Measurements from ENCODE around the gene HOMEZ.
"Not testable (repeated sequence)": the region's sequence is repeated elsewhere in the genome, so short reads cannot be mapped to it uniquely, and the experiment has no call there.

The HOMEZ gene

DNA sequence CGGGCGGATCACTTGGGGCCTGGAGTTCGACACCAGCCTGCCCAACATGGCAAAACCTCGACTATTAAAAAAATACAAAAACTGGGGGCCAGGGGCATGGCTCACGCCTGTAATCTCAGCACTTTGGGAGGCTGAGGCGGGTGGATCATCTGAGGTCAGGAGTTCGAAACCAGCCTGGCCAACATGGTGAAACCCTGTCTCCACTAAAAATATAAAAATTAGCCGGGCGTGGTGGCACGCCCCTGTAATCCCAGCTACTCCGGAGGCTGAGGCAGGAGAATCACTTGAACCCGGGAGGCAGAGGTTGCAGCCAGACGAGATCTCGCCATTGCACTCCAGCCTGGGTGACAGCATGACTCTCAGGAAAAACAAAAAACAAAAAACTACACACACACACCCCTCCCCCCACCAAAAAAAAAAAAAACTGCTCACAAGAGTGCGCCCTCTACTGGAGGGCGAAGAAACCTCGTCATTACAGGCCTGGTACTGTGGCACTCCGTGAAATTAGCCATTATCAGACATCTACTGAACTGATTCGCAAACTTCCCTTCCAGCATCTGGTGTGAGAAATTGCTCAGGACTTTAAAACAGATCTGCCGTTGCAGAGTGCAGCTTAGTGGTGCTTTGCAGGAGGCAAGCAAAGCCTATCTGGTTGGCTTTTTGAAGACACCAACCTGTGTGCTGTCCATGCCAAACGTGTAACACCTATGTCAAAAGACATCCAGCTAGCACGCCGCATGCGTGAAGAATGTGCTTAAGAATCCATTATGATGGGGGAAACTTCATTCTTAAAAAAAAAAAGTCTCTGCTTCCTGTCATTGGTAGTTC is 9.0 kb upstream of the HOMEZ start:
- H3K4me1 ChIP-seq (ENCODE audit: control insufficient read depth, insufficient read depth, low read length), result no peaks in the 10 kb centered on the region
- H3K4me3 ChIP-seq (ENCODE audit: low read depth, low read length), result no peak overlapping the region
- no peaks in the 10 kb centered on the region for H3K36me3 ChIP-seq (ENCODE audit: control insufficient read depth, insufficient read depth, low read length)
- H3K27me3 ChIP-seq (ENCODE audit: control insufficient read depth, insufficient read depth, low read length), result peaks cover 96% of the 10 kb centered on the region
- H3K9ac ChIP-seq (ENCODE audit: low read depth, low read length), result no peak overlapping the region
- no peaks in the 10 kb centered on the region for H3K9me3 ChIP-seq (ENCODE audit: control insufficient read depth, insufficient read depth, low read length)

DNA sequence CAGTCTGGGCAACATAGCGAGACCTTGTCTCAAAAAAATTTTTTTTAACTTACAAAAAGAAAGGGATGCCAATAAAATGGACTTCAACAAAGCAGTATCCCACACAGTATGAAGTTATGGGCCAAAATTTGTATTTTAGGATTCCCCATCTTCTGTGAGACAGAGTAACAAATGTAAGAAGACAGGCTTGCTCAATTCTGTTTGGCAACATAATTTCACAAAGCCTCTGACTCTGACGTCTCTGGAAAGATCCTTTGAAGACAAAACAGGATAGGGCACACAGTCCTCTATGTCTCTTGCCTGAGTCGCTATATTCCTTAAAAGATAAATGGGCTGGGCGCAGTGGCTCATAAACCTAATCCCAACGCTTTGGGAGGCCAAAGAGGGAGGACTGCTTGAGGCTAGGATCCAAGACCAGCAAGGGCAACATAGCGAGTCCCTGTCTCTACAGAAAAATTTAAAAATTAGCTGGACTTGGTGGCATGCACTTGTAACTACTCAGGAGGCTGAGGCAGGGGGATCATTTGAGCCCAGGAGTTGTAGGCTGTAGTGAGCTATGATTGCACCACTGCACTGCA is 1.1 kb upstream of the HOMEZ start:
- Histone ChIP-seq H3K4me1 (ENCODE audit: control insufficient read depth, insufficient read depth, low read length) (no peaks in the 10 kb centered on the region), H3K4me3 (ENCODE audit: low read depth, low read length) (peak overlapping the region; percentile 87), H3K9ac (ENCODE audit: low read depth, low read length) (no peak overlapping the region), H3K27me3 (ENCODE audit: control insufficient read depth, insufficient read depth, low read length) (peaks cover 77% of the 10 kb centered on the region), H3K9me3 (ENCODE audit: control insufficient read depth, insufficient read depth, low read length) (no peaks in the 10 kb centered on the region), H3K36me3 (ENCODE audit: control insufficient read depth, insufficient read depth, low read length) (no peaks in the 10 kb centered on the region)

DNA sequence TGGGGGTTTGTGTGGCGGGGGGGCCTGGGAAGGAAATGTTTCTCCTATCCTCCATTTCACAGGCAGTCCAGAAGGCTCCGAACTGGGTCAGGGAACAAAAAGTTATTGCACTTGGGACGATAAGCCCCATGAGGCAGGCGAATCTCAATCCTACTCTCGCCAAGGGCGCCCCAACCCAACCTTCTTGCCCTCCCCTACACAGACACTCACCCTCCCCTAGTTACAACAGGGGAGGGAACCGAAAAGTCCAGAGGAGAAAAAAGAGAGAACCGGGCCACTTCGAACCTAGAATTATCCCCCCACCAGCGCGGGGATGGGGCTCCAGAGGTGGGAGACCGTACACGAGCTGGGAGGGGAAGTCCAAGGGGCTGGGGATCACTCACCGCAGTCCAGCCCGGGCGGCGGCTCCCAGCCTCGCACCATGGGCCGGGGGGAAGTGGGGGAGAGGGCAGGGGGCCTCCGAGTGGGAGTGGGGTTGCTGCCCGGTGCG is 357 bp downstream of the HOMEZ start:
- H3K27me3 ChIP-seq (ENCODE audit: control insufficient read depth, insufficient read depth, low read length), result peaks cover 70% of the 10 kb centered on the region
- H3K9me3 ChIP-seq (ENCODE audit: control insufficient read depth, insufficient read depth, low read length), result no peaks in the 10 kb centered on the region
- H3K9ac ChIP-seq (ENCODE audit: low read depth, low read length), result peak overlapping the region; percentile 65
- H3K4me1 ChIP-seq (ENCODE audit: control insufficient read depth, insufficient read depth, low read length), result no peaks in the 10 kb centered on the region
- peak overlapping the region; percentile 87 for H3K4me3 ChIP-seq (ENCODE audit: low read depth, low read length)
- H3K36me3 ChIP-seq (ENCODE audit: control insufficient read depth, insufficient read depth, low read length), result no peaks in the 10 kb centered on the region

DNA sequence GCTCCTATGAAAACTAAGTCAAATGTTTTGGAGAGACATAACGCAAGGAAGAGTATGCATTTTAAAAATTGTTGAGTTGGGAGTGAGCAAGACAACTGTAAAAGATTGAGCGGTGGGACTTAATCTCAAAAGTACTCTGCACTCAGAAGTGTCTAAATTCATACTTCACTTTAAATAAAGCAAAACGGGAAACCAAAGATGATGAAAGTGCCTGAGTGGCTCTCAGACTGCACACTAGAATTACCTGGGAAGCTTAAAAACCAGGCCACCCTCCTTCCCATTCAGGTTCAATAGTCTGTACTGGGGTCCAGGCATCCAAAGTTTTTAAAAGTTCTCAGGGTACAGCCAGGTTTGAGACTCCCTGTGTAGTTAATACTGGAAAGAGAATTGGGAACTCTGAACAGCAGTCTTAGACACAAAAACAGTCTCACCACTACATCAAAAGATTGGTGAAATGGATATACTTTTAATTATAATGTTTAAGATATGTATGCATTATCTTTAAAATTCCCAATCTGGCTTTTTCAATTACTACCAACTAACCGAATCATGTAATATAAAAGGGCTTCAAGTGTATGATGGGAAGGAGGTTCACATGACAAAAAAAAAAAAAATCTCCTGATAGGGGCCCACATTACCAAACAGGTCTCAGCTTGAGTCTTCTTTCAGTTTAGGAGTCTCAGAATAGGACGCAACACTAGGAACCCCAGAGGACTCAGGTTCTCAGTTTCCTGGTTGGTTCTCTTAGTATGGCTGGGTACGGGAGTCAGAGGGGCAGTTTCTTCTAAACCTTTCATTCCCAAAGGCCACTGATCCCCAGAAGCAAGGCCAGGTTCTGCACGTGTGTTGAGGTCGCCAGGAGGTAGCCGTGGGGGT is 1.0 kb downstream of the HOMEZ start:
- no peaks in the 10 kb centered on the region for H3K36me3 ChIP-seq (ENCODE audit: control insufficient read depth, insufficient read depth, low read length)
- peaks cover 66% of the 10 kb centered on the region for H3K27me3 ChIP-seq (ENCODE audit: control insufficient read depth, insufficient read depth, low read length)

DNA sequence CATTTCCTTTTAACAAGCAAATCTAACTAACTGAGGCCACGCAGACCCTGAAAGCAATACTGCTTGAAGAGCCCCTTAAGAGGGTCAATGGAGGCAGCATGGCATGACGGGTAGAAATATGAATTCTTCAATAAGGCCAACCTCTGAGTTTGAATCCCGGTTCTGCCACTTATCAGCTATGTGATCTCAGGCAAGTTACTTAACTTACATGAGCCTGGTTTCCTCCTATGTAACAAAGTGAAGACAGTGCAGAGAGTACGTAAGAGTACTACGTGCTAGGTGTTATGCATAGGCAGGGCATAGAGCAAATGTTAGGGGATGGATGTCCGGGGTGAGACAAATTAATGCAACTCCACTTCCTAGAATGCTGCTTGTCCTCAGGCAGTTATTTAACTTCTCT is 4.7 kb downstream of the HOMEZ start:
- Histone ChIP-seq H3K36me3 (ENCODE audit: control insufficient read depth, insufficient read depth, low read length) (no peaks in the 10 kb centered on the region), H3K4me1 (ENCODE audit: control insufficient read depth, insufficient read depth, low read length) (peaks cover 9% of the 10 kb centered on the region), H3K9me3 (ENCODE audit: control insufficient read depth, insufficient read depth, low read length) (no peaks in the 10 kb centered on the region), H3K4me3 (ENCODE audit: low read depth, low read length) (no peak overlapping the region), H3K9ac (ENCODE audit: low read depth, low read length) (no peak overlapping the region), H3K27me3 (ENCODE audit: control insufficient read depth, insufficient read depth, low read length) (peaks cover 70% of the 10 kb centered on the region)

More for the DNA sequence above, 1.0 kb downstream of the HOMEZ start:
- Histone ChIP-seq H3K9ac (ENCODE audit: low read depth, low read length) (peak overlapping the region; percentile 65), H3K9me3 (ENCODE audit: control insufficient read depth, insufficient read depth, low read length) (no peaks in the 10 kb centered on the region), H3K4me1 (ENCODE audit: control insufficient read depth, insufficient read depth, low read length) (peaks cover 6% of the 10 kb centered on the region), H3K4me3 (ENCODE audit: low read depth, low read length) (peak overlapping the region; percentile 87)

DNA sequence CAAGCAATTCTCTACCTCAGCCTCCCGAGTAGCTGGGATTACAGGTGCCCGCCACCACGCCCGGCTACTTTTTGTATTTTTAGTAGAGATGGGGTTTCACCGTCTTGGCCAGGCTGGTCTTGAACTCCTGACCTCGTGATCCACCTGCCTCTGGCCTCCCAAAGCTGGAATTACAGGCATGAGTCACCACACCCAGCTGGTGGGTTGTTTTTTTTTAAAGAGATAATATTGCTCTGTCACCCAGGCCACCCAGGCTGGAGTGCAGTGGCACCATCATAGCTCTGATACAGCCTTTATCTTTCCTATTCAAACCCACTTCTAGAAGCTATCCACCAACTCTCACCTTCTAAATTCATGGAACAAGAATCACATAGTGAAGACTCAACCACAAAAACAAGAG is 8.0 kb downstream of the HOMEZ start:
- not testable (repeated sequence) for H3K36me3 ChIP-seq (ENCODE audit: control insufficient read depth, insufficient read depth, low read length); H3K4me3 ChIP-seq (ENCODE audit: low read depth, low read length); H3K4me1 ChIP-seq (ENCODE audit: control insufficient read depth, insufficient read depth, low read length); H3K9ac ChIP-seq (ENCODE audit: low read depth, low read length); H3K9me3 ChIP-seq (ENCODE audit: control insufficient read depth, insufficient read depth, low read length)
- H3K27me3 ChIP-seq (ENCODE audit: control insufficient read depth, insufficient read depth, low read length), result peaks cover 79% of the 10 kb centered on the region

DNA sequence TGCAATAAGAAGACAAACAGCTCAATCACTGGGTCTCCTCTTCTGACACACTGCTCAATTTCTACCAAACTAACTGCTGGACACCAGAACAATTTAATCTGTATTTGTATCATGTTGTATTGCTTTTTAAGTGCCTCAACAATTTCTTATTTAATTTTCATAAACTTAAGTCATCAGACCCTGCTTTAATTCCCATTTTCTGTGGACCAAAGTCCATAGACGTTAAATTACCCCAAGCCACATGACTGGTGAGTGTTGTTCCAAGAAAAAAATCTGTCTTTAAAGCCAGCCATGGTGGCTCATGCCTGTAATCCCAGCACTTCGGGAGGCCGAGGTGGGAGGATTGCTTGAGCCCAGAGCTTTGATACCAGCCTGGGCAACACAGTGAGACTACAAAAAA is 8.7 kb downstream of the HOMEZ start:
- H3K4me1 ChIP-seq (ENCODE audit: control insufficient read depth, insufficient read depth, low read length), result peaks cover 9% of the 10 kb centered on the region
- no peak overlapping the region for H3K4me3 ChIP-seq (ENCODE audit: low read depth, low read length)
- H3K9me3 ChIP-seq (ENCODE audit: control insufficient read depth, insufficient read depth, low read length), result no peaks in the 10 kb centered on the region
- no peak overlapping the region for H3K9ac ChIP-seq (ENCODE audit: low read depth, low read length)
- H3K27me3 ChIP-seq (ENCODE audit: control insufficient read depth, insufficient read depth, low read length), result peaks cover 78% of the 10 kb centered on the region
- no peaks in the 10 kb centered on the region for H3K36me3 ChIP-seq (ENCODE audit: control insufficient read depth, insufficient read depth, low read length)

DNA sequence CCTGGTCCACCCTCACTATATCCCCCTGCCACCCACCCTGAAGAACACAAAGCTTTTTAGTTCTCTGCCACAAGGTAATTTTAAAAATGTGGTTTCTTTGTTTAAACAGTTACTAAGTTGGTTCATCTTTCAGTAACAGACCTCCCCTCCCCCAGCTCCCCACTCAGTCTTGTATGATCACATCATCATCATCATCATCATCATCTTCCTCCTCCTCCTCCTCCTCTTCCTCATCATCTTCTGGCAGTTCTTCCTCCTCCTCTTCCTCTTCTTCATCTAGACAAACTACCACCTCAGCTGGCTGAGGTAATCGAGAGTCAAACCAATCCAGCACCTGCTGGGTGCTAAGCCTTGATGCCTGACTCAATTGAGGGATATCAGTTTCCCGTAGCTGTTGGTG is 10.5 kb downstream of the HOMEZ start:
- Histone ChIP-seq H3K36me3 (ENCODE audit: control insufficient read depth, insufficient read depth, low read length) (no peaks in the 10 kb centered on the region), H3K9me3 (ENCODE audit: control insufficient read depth, insufficient read depth, low read length) (no peaks in the 10 kb centered on the region), H3K27me3 (ENCODE audit: control insufficient read depth, insufficient read depth, low read length) (peaks cover 79% of the 10 kb centered on the region), H3K4me3 (ENCODE audit: low read depth, low read length) (no peak overlapping the region), H3K9ac (ENCODE audit: low read depth, low read length) (no peak overlapping the region), H3K4me1 (ENCODE audit: control insufficient read depth, insufficient read depth, low read length) (peaks cover 8% of the 10 kb centered on the region)

DNA sequence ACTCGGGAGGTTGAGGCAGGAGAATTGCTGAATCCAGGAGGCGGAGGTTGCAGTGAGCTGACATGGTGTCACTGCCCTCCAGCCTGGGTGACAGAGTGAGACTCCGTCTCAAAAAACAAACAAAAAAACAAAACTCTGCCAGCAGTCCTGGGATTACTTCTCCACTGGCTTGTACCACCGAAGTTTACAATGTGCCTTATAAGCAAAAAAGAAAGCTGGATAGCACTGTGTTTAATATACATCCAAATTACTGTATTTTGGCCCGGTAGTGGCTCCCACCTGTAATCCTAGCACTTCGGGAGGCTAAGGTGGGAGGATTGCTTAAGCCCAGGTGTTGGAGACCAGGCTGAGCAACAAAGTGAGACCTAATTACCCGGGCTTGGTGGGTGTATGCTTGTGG is 16.7 kb downstream of the HOMEZ start:
- no peaks in the 10 kb centered on the region for H3K4me1 ChIP-seq (ENCODE audit: control insufficient read depth, insufficient read depth, low read length)
- H3K36me3 ChIP-seq (ENCODE audit: control insufficient read depth, insufficient read depth, low read length), result no peaks in the 10 kb centered on the region
- H3K27me3 ChIP-seq (ENCODE audit: control insufficient read depth, insufficient read depth, low read length), result peaks cover 66% of the 10 kb centered on the region
- H3K9ac ChIP-seq (ENCODE audit: low read depth, low read length), result no peak overlapping the region
- no peak overlapping the region for H3K4me3 ChIP-seq (ENCODE audit: low read depth, low read length)
- H3K9me3 ChIP-seq (ENCODE audit: control insufficient read depth, insufficient read depth, low read length), result no peaks in the 10 kb centered on the region

DNA sequence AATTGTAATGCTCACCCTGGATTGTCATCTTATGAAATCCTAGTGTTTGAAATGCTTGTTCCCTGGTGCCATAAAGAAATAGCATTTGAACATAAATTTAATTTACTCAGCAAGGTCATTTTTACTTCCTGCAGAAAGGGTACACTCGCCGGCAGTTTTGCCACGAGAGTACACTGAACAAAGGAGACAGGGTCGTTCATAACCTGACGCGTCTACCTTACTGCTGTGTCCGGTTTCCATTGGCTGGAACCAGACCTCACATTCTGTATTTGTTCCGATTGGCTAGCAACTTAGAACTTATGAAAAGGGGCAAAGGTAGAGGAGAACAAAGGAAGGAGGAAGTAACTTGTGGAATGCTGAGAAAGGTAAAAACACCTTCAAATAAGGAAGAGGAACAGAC is 25.1 kb downstream of the HOMEZ start:
- not testable (repeated sequence) for H3K9me3 ChIP-seq (ENCODE audit: control insufficient read depth, insufficient read depth, low read length); H3K4me1 ChIP-seq (ENCODE audit: control insufficient read depth, insufficient read depth, low read length); H3K4me3 ChIP-seq (ENCODE audit: low read depth, low read length); H3K36me3 ChIP-seq (ENCODE audit: control insufficient read depth, insufficient read depth, low read length); H3K27me3 ChIP-seq (ENCODE audit: control insufficient read depth, insufficient read depth, low read length); H3K9ac ChIP-seq (ENCODE audit: low read depth, low read length)

DNA sequence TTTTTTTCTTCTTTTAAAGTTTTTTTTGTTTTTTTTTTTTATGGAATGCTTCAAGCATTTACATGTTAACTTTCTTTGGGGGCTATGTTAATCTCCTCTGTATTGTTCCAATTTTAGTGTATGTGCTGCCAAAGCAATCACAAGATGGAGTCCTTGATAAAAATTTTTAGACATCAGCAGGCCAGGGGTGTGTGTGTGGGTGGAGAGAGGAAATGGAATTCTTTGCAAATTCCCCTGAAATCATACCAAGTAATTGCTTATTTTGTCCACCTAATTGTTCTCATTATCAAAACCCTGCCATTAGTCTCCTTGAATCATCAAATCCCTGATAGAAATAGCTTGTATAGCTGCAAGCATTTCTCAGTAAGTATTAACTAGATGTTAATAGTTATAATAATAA is 26.5 kb downstream of the HOMEZ start:
- H3K4me1 ChIP-seq (ENCODE audit: control insufficient read depth, insufficient read depth, low read length), result no peaks in the 10 kb centered on the region
- H3K9ac ChIP-seq (ENCODE audit: low read depth, low read length), result no peak overlapping the region
- no peaks in the 10 kb centered on the region for H3K9me3 ChIP-seq (ENCODE audit: control insufficient read depth, insufficient read depth, low read length)
- no peaks in the 10 kb centered on the region for H3K36me3 ChIP-seq (ENCODE audit: control insufficient read depth, insufficient read depth, low read length)
- no peak overlapping the region for H3K4me3 ChIP-seq (ENCODE audit: low read depth, low read length)
- no peaks in the 10 kb centered on the region for H3K27me3 ChIP-seq (ENCODE audit: control insufficient read depth, insufficient read depth, low read length)
